IMR-90 (cell line): Measurements from ENCODE around the gene RBBP8NL. TPM values are rescaled to one million over a fixed set of nuclear protein-coding genes. Genes with fewer than 3 reads are reported as not detected.

ENCODE experiments used
- ATAC-seq: fragments of 200-7000 bp; cut with Tn5 transposase; 2 replicates; pipeline ENCODE4 v1.9.1; 2020; ENCODE audit warnings: low read depth, mild to moderate bottlenecking, moderate library complexity
- BruUV-seq: library from RNA; stranded (reverse); fragments of 400-500 nt; replicated peaks from 2 replicates; lab custom pipeline; 2021; lab: Mats Ljungman, UMichigan
- CTCF ChIA-PET: fragments of 300-600 bp; formaldehyde crosslinking; extraction: SDS; loops from one replicate; lab custom pipeline; 2021; ENCODE audit warnings: antibody characterized with exemption; lab: Yijun Ruan, JAX
- POLR2A ChIA-PET: fragments of 300-600 bp; sonication (Branson Sonifier 250); formaldehyde crosslinking; loops from one replicate; lab custom pipeline; 2022; ENCODE audit warnings: antibody characterized with exemption; ENCODE audit not compliant: unreplicated experiment; lab: Charles Lee
- DNase-seq: peaks from one replicate; pipeline ENCODE4 v3.0.0; 2013
- H2AFZ ChIP-seq: replicated peaks from 2 replicates; pipeline ENCODE3; 2013; ENCODE audit warnings: low read length, mild to moderate bottlenecking; ENCODE audit not compliant: poor library complexity
- H2AK5ac ChIP-seq: 2 replicates; pipeline ENCODE4 v1.6.1; 2013; ENCODE audit warnings: low read depth, low read length, inconsistent platforms
- H2AK9ac ChIP-seq: replicated peaks from 2 replicates; pipeline ENCODE3; 2013; ENCODE audit warnings: mild to moderate bottlenecking, low read depth, low read length, moderate library complexity; ENCODE audit not compliant: poor library complexity
- H2BK120ac ChIP-seq: 2 replicates; pipeline ENCODE4 v1.6.1; 2013; ENCODE audit warnings: low read depth, low read length, inconsistent platforms
- H2BK15ac ChIP-seq: 3 replicates; pipeline ENCODE4 v1.6.1; 2013; ENCODE audit warnings: low read depth, low read length, inconsistent platforms
- H2BK20ac ChIP-seq: 2 replicates; pipeline ENCODE4 v1.6.1; 2013; ENCODE audit warnings: low read depth, mild to moderate bottlenecking, inconsistent platforms, low read length, moderate library complexity
- H2BK5ac ChIP-seq: 2 replicates; pipeline ENCODE4 v1.6.1; 2013; ENCODE audit warnings: mild to moderate bottlenecking, low read depth, low read length, inconsistent platforms; ENCODE audit not compliant: poor library complexity, severe bottlenecking
- H3K14ac ChIP-seq: replicated peaks from 2 replicates; pipeline ENCODE4 v1.6.1; 2013; ENCODE audit warnings: low read depth, low read length, inconsistent platforms
- H3K18ac ChIP-seq: 2 replicates; pipeline ENCODE4 v1.6.1; 2013; ENCODE audit warnings: low read depth, low read length, control low read depth
- H3K23ac ChIP-seq: 2 replicates; pipeline ENCODE4 v1.6.1; 2013; ENCODE audit warnings: low read depth, low read length, inconsistent platforms
- H3K27ac ChIP-seq: 2 replicates; pipeline ENCODE4 v1.5.1; 2013; ENCODE audit warnings: mild to moderate bottlenecking, control low read depth, low read length; ENCODE audit not compliant: insufficient read depth
- H3K27me3 ChIP-seq: 2 replicates; pipeline ENCODE4 v1.6.1; 2013; ENCODE audit warnings: low read length; ENCODE audit not compliant: control insufficient read depth, insufficient read depth
- H3K36me3 ChIP-seq: 2 replicates; pipeline ENCODE4 v1.6.1; 2013; ENCODE audit warnings: low read length, mixed read lengths; ENCODE audit not compliant: control insufficient read depth, insufficient read depth
- H3K4ac ChIP-seq: 2 replicates; pipeline ENCODE4 v1.6.1; 2013; ENCODE audit warnings: low read depth, low read length, inconsistent platforms
- H3K4me1 ChIP-seq: 2 replicates; pipeline ENCODE4 v1.6.1; 2013; ENCODE audit warnings: low read length, mixed read lengths; ENCODE audit not compliant: control insufficient read depth, insufficient read depth
- H3K4me2 ChIP-seq: 2 replicates; pipeline ENCODE4 v1.6.1; 2013; ENCODE audit warnings: low read depth, mild to moderate bottlenecking, control low read depth, low read length, moderate library complexity
- H3K4me3 ChIP-seq: 2 replicates; pipeline ENCODE4 v1.5.1; 2013; ENCODE audit warnings: low read depth, mild to moderate bottlenecking, control low read depth, low read length, moderate library complexity; ENCODE audit not compliant: insufficient read depth
- H3K56ac ChIP-seq: 2 replicates; pipeline ENCODE4 v1.6.1; 2013; ENCODE audit warnings: low read length, inconsistent platforms; ENCODE audit not compliant: insufficient read depth; ENCODE audit errors: extremely low read depth
- H3K79me1 ChIP-seq, 2 experiments: 2 replicates each; pipeline ENCODE4 v1.6.1; 2013; ENCODE audit warnings: low read length in 2 of 2, inconsistent platforms in 1 of 2, low read depth in 1 of 2
- H3K9ac ChIP-seq: 2 replicates; pipeline ENCODE4 v1.6.1; 2013; ENCODE audit warnings: low read depth, low read length, control low read depth
- H3K9me1 ChIP-seq: 2 replicates; pipeline ENCODE4 v1.6.1; 2013; ENCODE audit warnings: low read length, inconsistent platforms; ENCODE audit not compliant: insufficient read depth
- H3K9me3 ChIP-seq: 2 replicates; pipeline ENCODE4 v1.6.1; 2013; ENCODE audit warnings: low read length; ENCODE audit not compliant: control insufficient read depth, insufficient read depth
- H4K20me1 ChIP-seq: 2 replicates; pipeline ENCODE4 v1.6.1; 2013; ENCODE audit warnings: low read length, inconsistent platforms; ENCODE audit not compliant: insufficient read depth
- H4K5ac ChIP-seq: 2 replicates; pipeline ENCODE4 v1.6.1; 2013; ENCODE audit warnings: mild to moderate bottlenecking, low read depth, low read length, control low read depth
- H4K8ac ChIP-seq, 2 experiments: 2 replicates each; pipeline ENCODE4 v1.6.1; 2013; ENCODE audit warnings: low read depth in 2 of 2, low read length in 2 of 2, control low read depth in 1 of 2, inconsistent platforms in 1 of 2
- H4K91ac ChIP-seq: 2 replicates; pipeline ENCODE4 v1.6.1; 2013; ENCODE audit warnings: low read depth, low read length, inconsistent platforms; ENCODE audit not compliant: insufficient read depth
- CHD1 ChIP-seq: IDR thresholded peaks from 2 replicates; pipeline ENCODE4 v1.6.1; 2012; ENCODE audit warnings: low read depth, low read length, improper control_type of control experiment
- MAFK ChIP-seq: IDR thresholded peaks from 2 replicates; pipeline ENCODE4 v1.6.1; 2012; ENCODE audit warnings: low read depth, low read length, improper control_type of control experiment
- MAZ ChIP-seq: IDR thresholded peaks from 2 replicates; pipeline ENCODE4 v1.6.1; 2012; ENCODE audit warnings: low read depth, mild to moderate bottlenecking, low read length, improper control_type of control experiment, moderate library complexity, borderline replicate concordance
- NFE2L2 ChIP-seq: fragments of 150-350 bp; IDR thresholded peaks from 2 replicates; pipeline ENCODE4 v1.6.1; 2016; ENCODE audit warnings: low read depth, mild to moderate bottlenecking, low read length
- RAD21 ChIP-seq: IDR thresholded peaks from 2 replicates; pipeline ENCODE4 v1.6.1; 2012; ENCODE audit warnings: low read length, improper control_type of control experiment
- RCOR1 ChIP-seq: IDR thresholded peaks from 2 replicates; pipeline ENCODE4 v1.6.1; 2012; ENCODE audit warnings: mild to moderate bottlenecking, low read length, improper control_type of control experiment; ENCODE audit not compliant: insufficient replicate concordance
- WGBS, 2 experiments: methylation state at CpG; one replicate each; pipeline versions ENCODE4 v1.1.5 to v1.1.7; 2013; ENCODE audit warnings: missing lambda C conversion rate in 2 of 2; ENCODE audit not compliant: insufficient read length in 1 of 2; ENCODE audit errors: extremely low coverage in 2 of 2; 5-methylcytosine and 5-hydroxymethylcytosine counted together
- dilution Hi-C: fragments of 300-500 bp; cut with HindIII; formaldehyde crosslinking; loops from one replicate; pipeline ENCODE4 v1.14.3; 2018; ENCODE audit warnings: low sequenced_read_pairs; ENCODE audit not compliant: unreplicated experiment
- in situ Hi-C: fragments of 300-500 bp; cut with MboI; formaldehyde crosslinking; loops from 3 replicates; pipeline ENCODE4 v1.14.3; 2019; ENCODE audit warnings: low sequenced_read_pairs, inconsistent platforms, mixed read lengths
- intact Hi-C: fragments of 100-400 bp; cut with micrococcal nuclease; formaldehyde crosslinking; loops from 2 replicates; pipeline ENCODE4 v1.10.0; 2022
- polyA plus RNA-seq, 3 experiments: library from polyadenylated mRNA; depleted of rRNA; stranded (reverse); fragments of >200 nt; gene quantifications; 2 replicates each; pipeline ENCODE4 v1.2.3, GENCODE V29; 2012; ENCODE audit warnings: low replicate concordance in 1 of 3
- total RNA-seq: library from RNA; depleted of rRNA; stranded (reverse); fragments of >200 nt; gene quantifications from 2 replicates; pipeline ENCODE4 v1.2.3, GENCODE V29; 2012
- TF ChIP-seq, protein P1 (sequence below): conservative IDR thresholded peaks from 2 replicates; pipeline ENCODE4 v1.5.1; 2012; ENCODE audit warnings: mild to moderate bottlenecking, low read depth, low read length, improper control_type of control experiment

Gene RBBP8NL
- total and polyA plus RNA-seq, 2 of the 4 experiments (the other 2 are of a cell fraction): not detected

DNA sequence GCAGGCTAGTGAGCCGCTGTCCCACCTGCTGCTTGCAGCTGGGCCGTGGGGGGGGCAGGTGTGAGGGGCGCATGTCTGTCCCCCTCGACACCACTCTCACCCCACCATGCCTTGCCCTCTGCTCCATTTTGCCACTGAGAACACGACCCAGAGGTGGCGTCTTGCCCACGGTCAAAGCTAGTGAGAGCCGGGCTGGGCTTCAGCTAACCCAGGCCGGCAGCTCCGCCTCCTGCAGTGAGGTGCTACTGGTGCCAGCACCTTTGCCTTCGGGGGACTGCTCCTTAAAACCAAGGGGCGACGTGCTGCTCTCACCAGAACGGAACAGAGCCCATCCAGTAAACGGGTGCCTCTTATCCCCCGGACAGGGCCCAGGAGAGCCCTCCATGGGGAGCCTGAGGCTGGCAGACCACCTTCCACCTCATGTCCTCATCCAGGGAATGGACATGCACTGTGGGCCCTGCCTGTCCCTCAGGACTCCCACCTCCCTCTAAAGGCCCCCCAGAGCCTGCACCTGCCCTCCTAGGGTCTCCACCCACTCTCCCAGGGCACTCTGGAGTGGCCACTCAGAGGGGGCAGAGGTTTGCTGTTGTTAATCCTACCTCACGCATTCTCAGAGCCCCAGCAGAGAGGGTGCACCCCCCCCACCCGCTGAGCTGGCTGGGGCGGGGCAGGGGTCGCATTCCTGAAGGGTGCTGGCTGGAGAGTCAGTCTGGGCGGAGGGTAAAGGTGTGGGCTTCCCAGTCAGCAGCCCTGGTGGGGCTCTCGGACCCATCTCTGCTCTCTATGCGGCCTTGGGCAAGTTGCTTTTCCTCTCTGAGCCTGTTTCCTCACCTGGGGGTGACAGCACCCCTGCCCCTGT lies 2.9 kb downstream of the RBBP8NL start (continued):
- no peak for TF ChIP-seq RCOR1

DNA sequence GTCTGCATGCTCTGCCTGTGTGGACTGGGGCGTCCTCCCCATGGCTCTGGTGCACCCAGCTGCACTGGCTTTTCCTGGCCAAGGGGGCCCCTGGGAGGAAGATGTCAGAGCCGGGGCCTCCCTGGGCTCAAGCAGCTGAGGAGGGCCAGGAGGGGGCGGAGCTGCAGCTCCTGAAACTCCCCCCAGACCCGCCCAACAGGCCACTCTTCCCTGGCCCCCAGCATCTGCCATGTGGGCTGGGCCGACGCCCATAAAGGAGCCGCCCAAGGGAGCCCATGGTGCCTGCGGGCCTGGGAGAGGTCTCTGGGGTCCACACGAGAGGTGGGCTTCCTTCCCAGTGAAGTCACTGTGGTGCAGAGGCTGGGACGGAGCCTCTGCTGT lies 4.0 kb downstream of the RBBP8NL start:
- H3K9me1 ChIP-seq: peaks cover 6% of the 10 kb centered on the region; the same call in 1 of the 2 replicates
- no peaks in the 10 kb centered on the region for H3K36me3 ChIP-seq
- no peaks in the 10 kb centered on the region; the same call in 1 of the 2 replicates for H4K20me1 ChIP-seq
- no TSS peak for BruUV-seq
- H3K79me1 ChIP-seq: no peaks in the 10 kb centered on the region
- H2AK9ac ChIP-seq: no peak overlapping the region
- no peaks in the 10 kb centered on the region for H3K4me1 ChIP-seq
- TF ChIP-seq MAFK (no peak), MAZ (no peak), CHD1 (no peak), RAD21 (no peak), NFE2L2 (no peak)
- TF ChIP-seq, protein P1, sequence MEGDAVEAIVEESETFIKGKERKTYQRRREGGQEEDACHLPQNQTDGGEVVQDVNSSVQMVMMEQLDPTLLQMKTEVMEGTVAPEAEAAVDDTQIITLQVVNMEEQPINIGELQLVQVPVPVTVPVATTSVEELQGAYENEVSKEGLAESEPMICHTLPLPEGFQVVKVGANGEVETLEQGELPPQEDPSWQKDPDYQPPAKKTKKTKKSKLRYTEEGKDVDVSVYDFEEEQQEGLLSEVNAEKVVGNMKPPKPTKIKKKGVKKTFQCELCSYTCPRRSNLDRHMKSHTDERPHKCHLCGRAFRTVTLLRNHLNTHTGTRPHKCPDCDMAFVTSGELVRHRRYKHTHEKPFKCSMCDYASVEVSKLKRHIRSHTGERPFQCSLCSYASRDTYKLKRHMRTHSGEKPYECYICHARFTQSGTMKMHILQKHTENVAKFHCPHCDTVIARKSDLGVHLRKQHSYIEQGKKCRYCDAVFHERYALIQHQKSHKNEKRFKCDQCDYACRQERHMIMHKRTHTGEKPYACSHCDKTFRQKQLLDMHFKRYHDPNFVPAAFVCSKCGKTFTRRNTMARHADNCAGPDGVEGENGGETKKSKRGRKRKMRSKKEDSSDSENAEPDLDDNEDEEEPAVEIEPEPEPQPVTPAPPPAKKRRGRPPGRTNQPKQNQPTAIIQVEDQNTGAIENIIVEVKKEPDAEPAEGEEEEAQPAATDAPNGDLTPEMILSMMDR: no peak
- H2BK20ac ChIP-seq: no peak overlapping the region
- H3K27ac ChIP-seq: no peak overlapping the region
- no peak overlapping the region for H4K5ac ChIP-seq
- in situ Hi-C loops (no loop called here), dilution Hi-C loops (no loop called here), intact Hi-C loops (no loop called here)
- H3K4ac ChIP-seq: no peak overlapping the region
- H2BK15ac ChIP-seq: no peak overlapping the region
- H2AK5ac ChIP-seq: no peak overlapping the region
- ATAC-seq: no peak
- H3K9me3 ChIP-seq: no peaks in the 10 kb centered on the region
- 80% methylated on average over 4 of the region's 10 CpGs; no CpG with 5 or more reads in 1 of the 2 experiments for WGBS, 2 experiments
- H3K56ac ChIP-seq: no peak overlapping the region
- ChIA-PET POLR2A (no interaction called here), CTCF (no interaction called here)
- H3K9ac ChIP-seq: no peak overlapping the region
- H4K91ac ChIP-seq: no peak overlapping the region
- no peak overlapping the region for H3K14ac ChIP-seq
- H3K4me3 ChIP-seq: no peak overlapping the region
- DNase-seq: no peak
- no peak overlapping the region for H3K23ac ChIP-seq
- H3K27me3 ChIP-seq: peaks cover 12% of the 10 kb centered on the region; the same call in 1 of the 2 replicates
- no peak overlapping the region for H2BK120ac ChIP-seq
- no peak overlapping the region for H3K4me2 ChIP-seq
- no peak overlapping the region for H4K8ac ChIP-seq
- no peak overlapping the region for H2BK5ac ChIP-seq
- H3K18ac ChIP-seq: no peak overlapping the region
- no peak overlapping the region for H2AFZ ChIP-seq
